ENCODE data around the gene ARG2.
"Not testable (repeated sequence)": the region's sequence is repeated elsewhere in the genome, so short reads cannot be mapped to it uniquely, and the experiment has no call there.

Gene ARG2

DNA sequence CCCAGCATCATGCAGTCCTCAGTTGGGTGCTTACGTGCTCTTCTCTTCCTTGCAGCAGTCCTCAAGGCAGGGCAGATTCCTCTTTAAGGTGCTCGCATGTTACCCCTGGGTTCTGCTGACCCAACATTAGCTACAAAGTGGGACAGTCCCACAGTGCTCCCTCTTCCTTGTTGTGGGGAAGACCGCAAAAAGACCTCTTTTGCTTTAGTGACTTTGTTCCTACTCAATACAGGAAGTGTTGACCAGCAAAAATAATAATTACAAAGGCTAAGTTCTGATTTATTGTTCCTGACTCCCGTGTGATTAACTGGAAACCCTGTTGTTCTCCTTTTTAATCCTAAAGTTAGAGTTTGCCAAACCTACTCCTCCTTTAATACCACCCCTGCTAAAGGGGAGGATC lies 33.4 kb upstream of the ARG2 start:
- DNase-seq = no peak

- DNase-seq = no peak
These were observed 30.4 kb upstream of the ARG2 start for GRCh38 chr14:67589204-67589770.

DNA sequence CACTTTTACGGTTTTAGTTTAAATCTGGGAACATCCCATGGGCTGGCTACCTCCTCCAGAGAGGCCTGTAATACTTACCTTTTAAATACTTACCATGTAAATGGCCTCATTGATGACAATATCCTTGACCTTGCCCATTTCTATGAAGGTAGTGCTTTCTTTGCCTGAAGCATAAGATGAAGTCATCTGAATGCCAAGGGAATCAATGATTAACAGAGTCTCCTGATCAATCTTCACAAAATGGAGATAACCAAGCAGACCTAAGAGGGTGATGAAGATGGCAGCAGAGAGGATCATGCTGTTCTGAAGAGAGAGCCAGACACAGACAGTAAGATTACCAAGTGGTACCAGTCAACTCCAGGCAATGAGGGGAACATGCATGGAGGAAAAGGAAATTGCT lies 26.1 kb upstream of the ARG2 start:
- not testable (repeated sequence) for DNase-seq

DNA sequence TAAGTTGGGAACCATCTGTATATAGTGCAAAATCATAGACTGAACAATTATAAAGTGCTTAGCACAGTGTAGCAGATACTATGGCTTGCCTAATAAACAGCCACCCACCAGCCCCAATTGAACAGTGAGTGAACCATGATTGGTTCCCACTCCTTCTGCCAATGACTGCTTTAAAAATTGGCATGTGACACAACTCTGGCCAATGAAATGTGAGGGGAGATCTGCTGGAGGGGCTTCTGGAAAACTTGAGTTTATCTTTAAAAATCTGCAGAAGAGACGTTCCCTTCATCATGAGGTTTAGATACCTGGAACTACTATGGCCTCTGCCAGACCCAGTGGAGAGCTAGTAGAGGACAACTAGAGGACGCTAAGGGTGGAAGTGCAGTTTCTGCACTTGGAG lies 24.3 kb upstream of the ARG2 start:
- no peak for DNase-seq

GRCh38 chr14:67599698-67600561 lies 19.8 kb upstream of the ARG2 start, which contains the start of gene PIGH:
PIGH (minus strand) TSS chr14:67600268; CDS start chr14:67600203, 65 bp downstream.
- peak; percentile 90 to 93 for DNase-seq

DNA sequence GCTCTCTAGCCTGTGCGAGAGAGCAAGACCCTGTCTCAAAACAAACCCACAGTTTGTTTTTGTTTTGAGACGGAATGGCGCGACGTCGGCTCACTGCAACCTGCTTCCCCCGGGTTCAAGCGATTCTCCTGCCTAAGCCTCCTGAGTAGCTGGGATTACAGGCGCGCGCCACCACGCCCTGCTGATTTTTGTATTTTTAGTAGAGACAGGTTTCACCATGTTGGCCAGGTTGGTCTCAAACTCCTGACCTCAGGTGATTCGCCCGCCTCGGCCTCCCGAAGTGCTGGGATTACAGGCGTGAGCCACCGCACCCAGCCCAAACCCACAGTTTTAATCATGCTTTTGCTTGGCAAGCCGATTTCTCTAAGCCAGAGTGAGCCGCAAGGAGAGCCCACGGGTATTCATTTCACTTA lies 19.2 kb upstream of the ARG2 start:
- not testable (repeated sequence) for DNase-seq

GRCh38 chr14:67602076-67602475 lies 17.6 kb upstream of the ARG2 start:
- DNase-seq = no peak

DNA sequence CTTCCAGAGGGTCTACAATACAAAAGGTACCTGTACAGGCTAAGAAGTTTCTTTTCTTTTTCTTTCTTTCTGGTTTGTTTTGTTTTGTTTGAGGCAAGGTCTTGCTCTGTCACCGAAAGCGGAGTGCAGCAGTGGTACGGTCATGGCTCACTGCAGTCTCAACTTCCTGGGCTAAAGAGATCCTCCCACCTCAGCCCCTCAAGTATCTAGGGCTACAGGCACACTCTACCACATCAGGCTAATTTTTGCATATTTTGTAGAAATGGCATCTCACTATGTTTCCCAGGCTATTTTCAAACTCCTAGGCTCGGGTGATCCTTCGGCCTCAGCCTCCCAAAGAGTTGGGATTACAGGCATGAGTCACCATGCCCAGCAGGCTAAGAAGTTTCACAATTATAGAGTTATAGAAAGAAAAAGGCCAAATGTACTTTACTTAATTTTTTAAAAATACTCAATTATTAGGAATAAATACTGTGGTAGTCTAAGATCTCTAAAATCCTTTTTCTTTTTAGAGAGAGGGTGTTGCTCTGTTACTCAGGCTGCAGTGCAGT lies 16.6 kb upstream of the ARG2 start:
- no peak for DNase-seq

- no peak for DNase-seq
These were observed 12.1 kb upstream of the ARG2 start for GRCh38 chr14:67607646-67608045.

GRCh38 chr14:67609642-67610310 lies 9.9 kb upstream of the ARG2 start:
- DNase-seq = no peak

DNA sequence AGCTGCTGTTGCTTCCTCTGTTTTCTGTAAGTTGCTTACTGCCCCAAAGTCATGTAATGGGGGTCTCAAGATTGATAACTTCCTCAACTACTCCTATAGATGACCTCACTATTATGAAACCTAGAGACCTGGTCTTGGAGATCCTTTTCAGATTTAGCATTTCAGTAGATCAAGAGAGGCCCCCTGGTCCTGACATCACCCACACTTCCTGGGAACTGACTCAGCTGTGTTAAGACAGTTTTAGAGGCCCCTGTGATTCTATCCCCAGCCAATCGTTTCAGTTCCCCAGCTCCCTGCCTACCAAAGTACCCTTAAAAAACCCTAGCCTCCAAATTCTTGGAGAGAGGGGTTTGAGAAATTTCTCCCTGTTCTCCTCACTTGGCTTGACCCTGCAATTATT lies 9.2 kb upstream of the ARG2 start:
- no peak for DNase-seq

- no peak for DNase-seq
These were observed 1.1 kb upstream of the ARG2 start for GRCh38 chr14:67618617-67619063.

DNA sequence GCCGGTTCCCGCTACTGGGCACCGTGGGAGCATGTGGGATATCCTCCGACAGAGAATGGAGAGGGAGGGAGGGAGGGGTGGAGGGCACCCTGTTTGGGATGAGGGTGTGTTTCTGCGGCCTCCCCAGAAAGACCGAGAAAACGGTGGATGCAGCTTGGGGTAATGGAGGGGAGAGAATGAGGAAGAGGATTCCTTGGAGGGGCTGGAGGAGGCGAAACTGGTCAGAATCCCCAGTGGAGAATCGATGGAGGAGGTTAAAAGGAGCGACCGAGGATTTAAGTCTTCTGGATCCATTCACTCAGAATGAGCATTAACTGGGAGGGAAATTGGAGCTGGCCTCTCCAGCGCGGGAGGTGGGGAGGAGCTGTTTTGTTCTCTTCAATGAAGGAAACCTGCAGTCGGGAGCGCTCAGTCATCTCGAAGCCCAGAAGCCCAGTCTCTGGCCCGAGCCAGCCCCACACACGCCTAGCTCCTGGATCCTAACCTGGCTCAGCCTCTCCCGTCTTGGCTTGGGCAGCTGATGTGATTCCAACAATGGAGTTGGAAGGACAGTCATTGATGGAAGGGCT lies 581 bp downstream of the ARG2 start:
- no peak for DNase-seq

GRCh38 chr14:67622675-67623074 lies 3.0 kb downstream of the ARG2 start:
- no peak for DNase-seq

DNA sequence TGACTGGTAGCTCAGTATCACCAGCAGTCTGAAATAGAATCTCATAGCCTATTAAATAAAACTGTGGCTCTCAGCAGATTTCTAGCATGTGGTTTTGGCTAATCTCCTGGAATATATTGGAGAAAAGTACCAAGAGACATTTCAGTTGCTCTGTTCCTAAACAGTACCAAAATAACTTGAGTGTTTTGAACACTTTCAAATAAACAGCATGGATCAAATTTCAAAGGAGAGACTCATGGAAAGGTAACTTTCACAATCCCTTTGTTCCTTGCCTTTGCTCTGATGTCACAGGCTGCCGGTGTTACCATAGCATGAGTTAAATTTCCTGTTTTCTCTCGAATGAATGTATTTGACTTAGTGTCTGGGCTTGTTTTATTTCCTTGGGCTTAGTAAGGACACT lies 3.4 kb downstream of the ARG2 start:
- no peak for DNase-seq

DNA sequence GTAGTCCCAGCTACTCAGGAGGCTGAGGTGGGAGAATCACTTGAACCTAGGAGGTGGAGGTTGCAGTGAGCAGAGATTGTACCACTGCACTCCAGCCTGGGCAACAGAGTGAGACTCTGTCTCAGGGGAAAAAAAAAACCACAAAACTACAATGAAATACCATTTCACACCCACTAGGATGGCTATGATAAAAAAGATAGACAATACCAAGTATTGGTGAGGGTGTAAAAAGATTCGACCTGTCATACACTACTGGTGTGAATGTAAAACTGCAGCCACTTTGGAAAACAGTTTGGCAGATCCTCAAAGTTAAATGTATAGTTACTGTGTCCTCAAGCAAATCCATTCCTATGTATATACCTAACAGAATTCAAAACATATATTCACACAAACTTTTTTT lies 6.4 kb downstream of the ARG2 start:
- not testable (repeated sequence) for DNase-seq

DNA sequence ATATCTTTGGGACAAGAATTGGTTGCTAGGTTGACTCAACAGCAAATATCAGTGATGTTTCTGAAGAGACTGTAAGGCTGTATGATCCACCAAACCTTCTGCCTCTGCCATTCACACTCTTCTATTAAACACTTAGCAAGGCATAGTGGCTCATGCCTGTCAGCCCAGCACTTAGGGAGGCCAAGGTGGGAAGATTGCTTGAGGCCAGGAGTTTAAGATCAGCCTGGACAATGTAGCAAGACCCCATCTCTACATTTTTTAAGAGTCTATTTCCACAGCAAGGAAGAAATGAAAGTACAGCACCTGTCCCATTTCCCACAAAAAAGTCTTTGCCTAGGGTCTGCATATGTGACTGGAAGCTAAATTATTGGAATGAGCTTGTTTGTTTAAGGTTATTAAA lies 7.8 kb downstream of the ARG2 start:
- DNase-seq = no peak

DNA sequence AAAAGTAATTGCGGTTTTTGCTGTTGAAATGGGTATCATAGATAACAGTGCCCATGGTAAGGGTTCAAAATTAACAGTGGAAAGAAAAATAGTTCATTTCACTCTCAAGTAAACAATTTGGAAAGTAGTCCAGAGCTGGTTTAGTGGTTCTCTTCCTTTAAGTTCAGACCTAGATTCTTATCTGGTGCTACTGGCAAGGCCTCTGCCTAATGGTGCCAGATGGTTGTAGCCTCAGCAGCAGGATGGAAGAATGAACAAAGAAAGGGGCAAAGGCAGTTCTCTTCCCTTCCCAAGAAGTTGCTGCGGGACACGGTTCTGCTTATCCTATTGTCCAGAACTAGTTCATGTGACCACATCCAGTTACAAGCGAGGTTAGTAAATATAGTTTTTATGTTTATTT lies 10.5 kb downstream of the ARG2 start:
- no peak for DNase-seq

DNA sequence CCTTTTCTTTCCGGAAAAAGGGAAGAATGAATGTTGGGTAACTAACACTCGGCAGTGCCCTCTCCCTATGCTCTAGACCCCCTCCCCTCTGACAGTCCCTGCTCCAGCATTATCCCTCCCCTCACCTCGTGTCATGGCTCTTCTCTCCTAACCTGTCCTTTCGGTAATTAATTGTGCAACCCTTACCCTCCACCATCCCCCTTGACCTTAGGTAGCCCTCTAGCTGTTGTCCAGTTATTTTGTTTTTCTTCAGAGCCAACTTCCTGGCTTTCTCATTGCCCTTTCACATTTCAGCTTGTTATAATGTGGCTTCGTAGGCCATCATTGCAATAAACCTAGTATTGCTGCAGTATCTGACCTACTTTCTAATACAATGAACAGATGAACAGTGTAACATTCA lies 11.2 kb downstream of the ARG2 start:
- DNase-seq = no peak

- no peak for DNase-seq
These were observed 13.9 kb downstream of the ARG2 start for GRCh38 chr14:67633451-67634147.

GRCh38 chr14:67636361-67636919 lies 16.7 kb downstream of the ARG2 start:
- DNase-seq = no peak

GRCh38 chr14:67638642-67639041 lies 18.9 kb downstream of the ARG2 start:
- DNase-seq = no peak
